Stimulated activated CD8-positive, alpha-beta memory T cell treated with anti-CD3 and anti-CD28 coated beads, Interleukin-12 subunit alpha, Interleukin-12 subunit beta, amount 100 ng/mL, for 24 hours (primary cell): ENCODE results near the gene THBS1.

Experiments
- DNase-seq: peaks from one replicate; pipeline ENCODE4 v3.0.0-alpha.2; 2020; ENCODE audit errors: extremely low read depth

Gene THBS1

DNA sequence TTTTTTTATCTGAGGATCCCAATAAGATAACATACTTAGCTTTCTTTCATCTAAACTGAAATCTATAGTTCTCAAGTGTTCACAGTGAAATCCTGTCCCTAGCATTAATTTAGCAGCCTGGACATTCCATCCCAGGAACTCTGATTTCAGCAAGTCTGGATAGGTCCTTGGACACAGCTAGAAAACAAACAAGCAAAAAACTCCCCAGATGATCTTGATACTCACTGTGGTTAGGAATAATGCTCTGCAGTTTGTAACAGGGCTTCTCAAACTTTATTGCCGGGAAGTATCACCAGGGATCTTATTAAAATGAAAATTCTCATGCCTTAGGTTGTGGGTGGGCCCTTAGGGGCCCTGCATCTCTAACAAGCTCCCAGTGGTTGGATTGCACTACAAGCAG is 24.3 kb downstream of the THBS1 start:
- DNase-seq, result no peak

GRCh38 chr15:39608185-39609139 is 27.6 kb downstream of the THBS1 start:
- no peak for DNase-seq

DNA sequence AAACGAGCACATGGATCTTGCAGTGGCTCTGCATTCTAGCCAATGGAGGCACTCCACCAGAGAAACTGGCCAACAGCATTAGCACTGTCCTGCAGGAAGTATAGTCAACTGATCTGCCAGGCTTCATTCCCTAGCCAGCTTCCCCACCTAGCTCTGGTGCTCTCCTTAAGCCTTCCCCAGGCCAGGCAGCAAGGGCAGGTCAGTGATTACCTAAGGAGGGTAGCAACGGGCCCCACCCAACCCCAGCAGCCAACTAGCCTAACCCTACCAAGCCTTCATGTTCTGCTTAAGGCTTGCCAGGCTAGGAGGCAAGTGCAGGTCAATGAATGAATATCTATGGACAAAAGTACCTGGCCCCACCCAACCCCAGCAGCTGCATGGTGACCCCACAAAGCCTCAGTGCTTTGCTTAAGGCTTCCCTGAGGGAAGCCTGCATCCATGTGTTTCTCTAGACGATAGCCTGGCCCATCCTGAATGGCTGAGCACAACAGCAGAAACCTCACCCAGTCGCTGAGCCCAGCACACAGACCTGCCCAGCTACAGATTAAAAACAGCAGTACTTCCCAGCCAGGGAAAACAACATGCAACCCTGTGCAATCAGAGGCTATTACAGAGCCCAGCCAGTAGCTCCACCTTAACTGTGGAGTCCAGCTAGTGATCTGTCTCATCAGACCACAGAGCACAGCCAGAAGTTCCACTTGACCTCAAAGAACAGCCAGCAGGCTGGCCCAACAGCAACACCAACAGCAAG is 28.5 kb downstream of the THBS1 start:
- DNase-seq, result no peak

GRCh38 chr15:39610665-39611064 is 29.8 kb downstream of the THBS1 start:
- no peak for DNase-seq

- no peak for DNase-seq
Measured at GRCh38 chr15:39613271-39613670, 32.4 kb downstream of the THBS1 start.

DNA sequence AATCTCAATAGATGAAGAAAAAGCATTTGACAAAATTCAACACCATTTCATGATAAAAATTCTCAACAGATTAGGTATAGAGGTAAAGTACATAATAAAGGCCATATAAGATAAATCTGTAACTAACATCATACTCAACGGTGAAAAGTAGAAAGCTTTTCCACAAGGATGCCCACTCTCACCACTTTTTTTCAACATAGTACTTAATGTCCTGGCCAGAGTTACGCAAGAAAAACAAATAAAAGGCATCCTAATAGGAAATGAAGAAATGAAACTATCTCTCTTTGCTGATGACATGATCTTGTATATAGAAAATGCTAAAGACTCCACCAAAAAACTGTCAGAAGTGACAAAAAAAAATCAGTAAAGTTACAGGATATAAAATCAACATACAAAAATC is 33.0 kb downstream of the THBS1 start:
- no peak for DNase-seq

DNA sequence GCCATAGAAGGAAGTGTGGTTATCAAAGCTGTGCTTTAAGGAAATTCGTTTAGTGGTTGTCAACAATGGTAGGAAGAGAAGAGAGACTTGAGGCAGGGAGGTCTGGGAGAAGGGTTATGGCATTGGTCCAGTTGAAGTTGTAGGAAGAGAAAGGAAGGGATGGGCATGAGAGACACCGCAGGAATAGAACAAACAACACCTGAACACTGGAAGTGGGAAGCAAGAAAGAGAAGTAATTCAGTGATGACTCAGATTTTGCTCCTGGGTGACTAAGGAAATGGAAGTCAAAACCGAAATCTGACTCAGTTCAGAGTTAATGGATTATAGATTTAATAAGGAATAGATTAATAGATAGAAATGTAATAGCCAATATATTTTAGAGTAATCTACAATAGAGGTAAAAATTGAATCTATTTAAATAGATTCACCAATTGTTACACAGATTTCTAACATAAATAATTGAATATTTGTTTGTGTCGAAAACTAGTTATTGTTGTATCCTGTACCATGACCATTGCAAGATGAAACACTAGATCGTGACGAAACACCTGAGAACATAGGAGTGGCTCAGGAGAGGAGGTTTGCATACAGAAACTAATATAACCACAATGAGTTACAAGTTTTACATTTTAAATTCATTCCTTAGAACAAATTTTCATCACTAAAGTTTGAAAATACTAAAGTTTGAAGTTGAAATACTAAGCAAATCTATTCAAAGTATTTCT is 36.0 kb downstream of the THBS1 start:
- DNase-seq, result no peak

DNA sequence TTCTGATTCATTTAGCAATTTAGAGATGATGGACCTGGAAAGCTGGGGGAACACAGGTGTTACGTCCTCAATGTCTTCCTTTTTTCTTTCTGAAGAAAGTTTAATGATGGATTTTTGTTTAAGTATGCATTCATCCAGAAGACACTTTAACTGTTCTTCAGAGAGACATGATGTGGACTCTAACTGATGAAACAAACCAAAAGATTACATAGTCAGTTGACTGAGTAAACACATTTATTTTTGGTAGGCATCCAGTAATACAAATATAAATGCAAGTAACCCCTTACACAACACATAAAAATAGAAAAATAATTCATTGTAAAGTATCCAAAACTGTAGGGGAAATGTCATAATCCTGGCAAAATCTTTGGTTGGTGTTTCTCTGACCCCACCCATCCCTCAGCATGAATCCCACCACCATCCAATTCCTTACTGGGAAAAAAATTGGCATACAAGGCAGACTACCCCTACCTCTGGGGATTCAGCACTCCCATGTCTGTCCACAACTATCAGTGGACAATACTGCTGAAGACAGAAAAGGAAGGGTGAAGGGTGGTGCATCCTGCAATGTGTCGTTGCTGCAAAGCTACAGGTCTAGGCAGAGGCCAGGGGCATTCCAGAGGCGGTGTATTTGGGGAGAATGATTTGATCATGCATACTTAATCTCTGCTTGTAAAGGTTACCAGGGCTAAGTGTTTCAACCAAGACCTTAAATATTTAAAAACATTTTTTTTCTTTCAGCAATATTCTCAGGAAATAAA is 37.4 kb downstream of the THBS1 start:
- DNase-seq, result no peak

DNA sequence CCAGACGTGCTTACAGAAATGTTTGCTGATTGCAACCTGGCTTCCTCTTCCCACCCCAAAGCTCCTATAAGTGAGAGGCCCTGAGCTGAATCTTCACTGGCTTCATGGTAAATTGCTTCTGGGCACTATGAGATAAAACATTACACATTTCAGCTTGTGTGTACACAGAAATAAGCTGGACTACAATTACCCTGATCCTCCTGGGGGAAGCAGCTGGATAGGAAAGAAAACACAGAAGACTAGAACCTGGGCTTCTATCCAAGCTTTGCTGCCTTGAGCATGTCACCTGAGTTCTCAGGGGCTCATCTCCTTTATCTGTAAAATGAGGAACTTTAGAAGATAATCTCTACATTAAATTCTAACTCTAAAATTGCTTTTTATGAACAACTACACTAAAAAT is 40.3 kb downstream of the THBS1 start:
- DNase-seq, result no peak

DNA sequence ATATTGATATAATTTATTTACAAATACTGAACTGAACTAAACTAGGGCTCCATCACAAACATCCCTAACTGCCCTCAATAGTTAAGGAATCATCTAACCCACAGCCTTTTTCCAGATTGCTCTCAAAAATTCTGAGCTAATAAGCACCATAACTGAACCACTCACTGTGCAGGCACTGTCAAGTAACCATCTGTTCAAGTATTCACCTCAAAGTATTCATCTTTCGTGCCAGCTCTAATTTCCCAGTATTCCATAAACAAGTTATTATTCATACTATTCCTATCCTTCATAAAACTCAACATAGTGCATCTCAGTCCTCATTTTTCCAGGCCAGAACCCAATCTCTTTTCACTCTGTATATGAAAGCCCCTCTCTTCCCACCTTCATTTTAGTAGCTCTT is 41.1 kb downstream of the THBS1 start:
- no peak for DNase-seq

- no peak for DNase-seq
Measured at GRCh38 chr15:39622660-39623516, 42.0 kb downstream of the THBS1 start.

DNA sequence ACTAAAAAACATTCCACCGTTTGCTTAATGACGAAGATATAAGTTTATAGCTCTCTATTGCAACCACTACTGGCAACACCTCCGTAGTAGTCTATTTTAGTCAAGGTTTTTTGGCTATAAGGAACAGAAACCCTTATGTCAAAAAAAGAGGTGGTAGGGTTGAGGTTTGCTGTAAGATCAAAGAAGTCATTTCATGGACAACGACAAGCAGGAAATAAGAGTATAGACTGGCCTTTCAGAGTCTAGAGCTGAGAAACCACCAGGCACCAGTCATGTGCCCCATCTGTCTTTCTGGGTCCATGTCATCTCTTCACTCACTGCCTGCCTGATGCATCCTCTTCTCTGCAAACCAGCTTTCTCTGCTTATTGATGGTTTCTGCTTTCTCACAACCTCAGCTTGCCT is 42.7 kb downstream of the THBS1 start:
- no peak for DNase-seq

DNA sequence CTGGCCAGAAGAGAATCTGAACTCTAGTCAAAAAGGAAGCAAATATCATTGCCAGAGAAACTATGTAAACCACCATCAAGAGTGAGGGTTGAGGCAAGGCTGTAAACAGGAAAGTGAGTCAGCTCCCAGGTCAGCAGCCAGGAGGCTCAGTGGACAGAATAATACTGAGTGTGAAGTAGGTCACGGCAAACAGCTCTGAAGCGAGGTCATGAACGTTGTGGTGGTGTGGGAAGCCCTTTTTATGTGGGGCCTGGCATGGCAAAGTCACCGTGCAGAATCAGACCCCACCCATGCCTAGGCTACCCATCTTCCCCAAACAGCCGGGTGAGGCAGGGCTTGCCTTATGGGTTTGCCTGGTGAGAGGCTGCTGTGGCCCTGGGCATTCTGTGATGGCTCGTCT is 43.9 kb downstream of the THBS1 start:
- peak; percentile 9 for DNase-seq

DNA sequence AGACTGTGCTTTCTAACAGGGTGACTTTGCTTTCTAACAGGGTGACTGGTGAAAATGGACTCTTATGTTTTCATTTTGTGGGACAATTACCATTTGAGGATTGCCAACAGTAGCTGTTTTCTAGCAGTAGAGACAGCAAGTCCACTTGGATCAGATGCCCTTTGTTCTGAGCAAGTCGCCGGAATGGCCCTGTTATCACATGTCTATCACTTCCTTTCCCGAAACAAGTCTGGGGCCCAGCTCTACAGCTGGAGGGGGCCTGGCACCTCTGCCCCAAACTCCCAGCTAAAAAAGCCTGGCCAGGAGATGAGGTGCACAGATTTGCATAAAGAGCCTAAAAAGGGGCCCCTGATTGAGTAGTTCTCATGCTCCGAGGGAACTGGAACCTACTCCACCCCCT is 44.6 kb downstream of the THBS1 start:
- DNase-seq, result no peak

DNA sequence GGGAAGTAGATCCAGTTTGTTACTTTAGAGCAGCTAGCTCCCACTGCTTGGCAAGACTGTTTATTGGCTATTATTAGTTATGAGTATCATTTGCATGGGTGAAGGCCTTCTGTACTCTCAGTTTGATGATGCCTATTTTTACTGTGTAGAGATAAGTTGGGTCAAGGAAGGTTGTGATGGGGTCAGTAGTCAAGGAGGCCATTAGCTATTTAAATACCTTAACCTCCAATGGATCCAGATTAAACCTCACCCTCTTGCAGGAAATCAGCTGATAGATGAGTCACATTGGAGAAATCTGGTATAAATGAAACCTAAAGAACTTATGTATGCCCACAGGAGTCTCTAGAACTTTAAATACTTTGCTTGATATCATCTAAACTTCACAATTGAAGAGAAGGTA is 45.0 kb downstream of the THBS1 start:
- DNase-seq, result no peak

DNA sequence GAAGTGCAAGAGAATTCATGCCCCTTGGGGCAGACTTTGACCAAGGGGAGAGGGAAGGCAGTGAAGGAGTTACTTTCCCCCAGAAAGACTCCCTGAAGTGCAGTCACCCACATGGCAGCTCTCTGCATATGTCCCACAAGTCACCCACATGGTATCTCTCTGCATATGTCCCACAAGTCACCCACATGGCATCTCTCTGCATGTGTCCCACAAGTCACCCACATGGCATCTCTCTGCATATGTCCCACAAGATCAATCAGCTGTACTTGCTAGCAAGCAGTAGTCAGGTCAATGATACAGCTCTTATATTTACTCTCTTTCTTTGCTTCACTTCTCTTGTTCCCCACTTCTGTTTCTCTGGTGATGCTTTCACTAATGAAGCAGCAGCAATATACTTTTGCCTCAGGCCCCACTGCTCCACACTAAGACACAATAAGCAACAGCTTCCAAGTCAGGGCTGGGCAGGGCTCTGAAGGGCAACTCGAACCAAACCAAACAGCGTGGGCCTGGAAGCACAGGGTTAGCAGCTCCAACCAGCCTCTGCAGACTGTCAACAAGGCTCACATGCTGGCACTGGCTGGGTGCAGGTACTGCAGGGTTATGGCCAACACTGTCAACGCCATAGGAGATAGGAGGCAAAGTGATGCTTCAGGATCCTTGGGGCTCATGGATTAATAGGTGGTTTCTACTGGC is 46.7 kb downstream of the THBS1 start:
- no peak for DNase-seq

- DNase-seq, result no peak
Measured at GRCh38 chr15:39628144-39628508, 47.2 kb downstream of the THBS1 start.

DNA sequence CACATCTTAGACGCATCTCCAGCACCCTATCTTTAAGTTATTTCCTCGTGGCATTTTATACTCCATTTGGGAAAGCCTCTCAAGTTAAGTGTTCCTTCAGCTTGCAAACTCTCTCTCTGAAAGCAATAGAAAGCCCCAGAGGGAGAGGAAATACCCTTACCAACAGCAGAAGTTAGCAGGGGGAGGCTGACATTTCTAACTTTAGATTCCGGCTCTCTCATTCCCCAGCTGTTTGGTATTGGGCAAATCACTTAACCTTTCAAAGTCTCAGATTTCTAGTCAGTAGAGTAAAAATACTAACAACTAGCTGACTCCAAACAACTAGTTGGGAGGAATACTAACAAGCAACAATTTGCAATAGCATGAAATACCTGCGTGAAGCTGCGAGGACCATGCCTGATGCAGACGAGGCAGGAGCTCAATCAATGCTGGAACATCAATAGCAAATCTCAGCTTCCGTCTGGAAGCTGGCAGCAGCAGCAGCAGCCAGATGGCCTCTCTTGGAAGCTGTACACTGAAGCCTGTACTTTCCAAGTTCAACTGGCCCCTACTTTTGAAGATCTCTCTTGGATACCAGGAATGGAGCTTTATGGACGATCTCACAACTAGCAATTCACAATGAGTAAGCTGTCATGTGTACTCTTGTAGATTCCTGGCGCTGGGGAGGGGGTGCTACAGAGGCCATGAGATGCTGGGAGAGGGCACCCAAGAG is 47.8 kb downstream of the THBS1 start:
- DNase-seq, result no peak

DNA sequence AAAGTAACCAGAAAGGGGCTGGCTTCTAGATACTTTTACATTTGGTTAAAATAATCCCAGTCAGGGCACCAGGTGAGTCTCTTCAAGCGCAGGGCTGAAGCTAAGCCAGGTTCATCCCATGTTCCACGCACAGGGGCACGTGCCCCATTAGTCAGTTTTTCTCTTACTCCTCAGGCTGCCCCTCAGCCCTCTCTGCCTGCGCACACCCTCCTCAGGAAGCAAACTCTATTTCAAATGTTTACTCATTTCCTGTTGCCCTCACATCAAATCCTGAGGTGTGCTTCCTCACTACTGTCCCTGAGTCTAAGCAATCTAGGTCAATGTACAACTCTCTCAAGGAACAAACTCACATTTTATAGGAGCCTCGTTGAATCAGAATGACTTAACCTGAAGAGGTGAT is 48.5 kb downstream of the THBS1 start:
- no peak for DNase-seq

- no peak for DNase-seq
Measured at GRCh38 chr15:39629906-39630305, 49.0 kb downstream of the THBS1 start.
